HG03342 (cell line): Measurements from ENCODE around the gene SHROOM4.

Source experiments
- ATAC-seq: cut with Tn5 transposase; IDR thresholded peaks from one replicate; pipeline ENCODE4 v1.9.1; 2021; ENCODE audit warnings: mild to moderate bottlenecking, moderate library complexity; ENCODE audit not compliant: unreplicated experiment

The SHROOM4 gene

GRCh38 chrX:50622751-50623150 lies 191.2 kb downstream of the SHROOM4 start:
- no peak for ATAC-seq

GRCh38 chrX:50618788-50619558 lies 195.0 kb downstream of the SHROOM4 start:
- ATAC-seq = no peak

GRCh38 chrX:50617183-50617582 lies 196.8 kb downstream of the SHROOM4 start:
- no peak for ATAC-seq

- ATAC-seq = no peak
Measured at GRCh38 chrX:50615570-50616158, 198.3 kb downstream of the SHROOM4 start.

GRCh38 chrX:50614460-50614859 lies 199.5 kb downstream of the SHROOM4 start:
- ATAC-seq = no peak

- no peak for ATAC-seq
Measured at GRCh38 chrX:50613846-50614245, 200.1 kb downstream of the SHROOM4 start.

- ATAC-seq = no peak
Measured at GRCh38 chrX:50609796-50610195, 204.2 kb downstream of the SHROOM4 start.

GRCh38 chrX:50606300-50606950 lies 207.6 kb downstream of the SHROOM4 start:
- ATAC-seq = no peak

- ATAC-seq = no peak
Measured at GRCh38 chrX:50596056-50596455, 217.9 kb downstream of the SHROOM4 start.

GRCh38 chrX:50594788-50595187 lies 219.2 kb downstream of the SHROOM4 start:
- ATAC-seq = no peak

- no peak for ATAC-seq
Measured at GRCh38 chrX:50586980-50587379, 227.0 kb downstream of the SHROOM4 start.

- ATAC-seq = no peak
Measured at GRCh38 chrX:50586407-50586806, 227.6 kb downstream of the SHROOM4 start.

GRCh38 chrX:50581405-50581804 lies 232.6 kb downstream of the SHROOM4 start:
- ATAC-seq = no peak

- peak; percentile 80 for ATAC-seq
Measured at GRCh38 chrX:50579955-50580354, 234.0 kb downstream of the SHROOM4 start.

GRCh38 chrX:50577326-50577725 lies 236.7 kb downstream of the SHROOM4 start:
- no peak for ATAC-seq

- no peak for ATAC-seq
Measured at GRCh38 chrX:50567636-50568035, 246.4 kb downstream of the SHROOM4 start.

- no peak for ATAC-seq
Measured at GRCh38 chrX:50565718-50566117, 248.3 kb downstream of the SHROOM4 start.
